Testis (tissue), 3 donors: ENCODE measurements around the gene MRPS12. TPM values are rescaled to one million over a fixed set of nuclear protein-coding genes. Genes with fewer than 3 reads are reported as not detected.

Experiments used
- DNase-seq: peaks from one replicate; pipeline ENCODE4 v3.0.0-alpha.2; 2019
- H3K27ac ChIP-seq, 2 donors: fragments of 200-600 bp; sonication (generic); one replicate each; pipeline ENCODE4 v1.5.1; 2019
- H3K27me3 ChIP-seq: fragments of 200-600 bp; sonication (generic); one replicate; pipeline ENCODE4 v1.5.1; 2019
- H3K36me3 ChIP-seq: fragments of 200-600 bp; sonication (generic); one replicate; pipeline ENCODE4 v1.5.1; 2017; ENCODE audit warnings: low read depth; ENCODE audit errors: missing control alignments
- H3K4me1 ChIP-seq: fragments of 200-600 bp; sonication (generic); one replicate; pipeline ENCODE4 v1.5.1; 2019
- H3K4me3 ChIP-seq, 2 donors: fragments of 200-600 bp; sonication (generic); one replicate each; pipeline ENCODE4 v1.5.1; 2017 to 2019
- H3K9me3 ChIP-seq: fragments of 200-600 bp; sonication (generic); one replicate; pipeline ENCODE4 v1.5.1; 2017
- POLR2A ChIP-seq: fragments of 450-650 bp; IDR thresholded peaks from one replicate; pipeline ENCODE4 v1.6.1; 2017; ENCODE audit warnings: antibody characterized with exemption, mild to moderate bottlenecking, moderate library complexity
- WGBS, 2 donors: methylation state at CpG; one replicate each; pipeline ENCODE4 v1.1.5; 2018; 5-methylcytosine and 5-hydroxymethylcytosine counted together
- intact Hi-C: fragments of 100-400 bp; cut with DNase I; formaldehyde crosslinking; loops from one replicate; pipeline ENCODE4 v1.15.1; 2023; ENCODE audit warnings: low total_unique reads
- polyA plus RNA-seq: library from polyadenylated mRNA; stranded (reverse); fragments of 350-450 nt; fragmentation: Illumina TruSeq; extraction: RNeasy Lipid Tissue Mini Kit (QIAGEN cat#74804); gene quantifications from one replicate; pipeline ENCODE4 v1.2.3, GENCODE V29; 2014; ENCODE audit warnings: low read depth, low replicate concordance; ENCODE audit not compliant: insufficient read depth
- total RNA-seq, 2 donors: library from RNA; depleted of rRNA; stranded (reverse); fragments of >200 nt; gene quantifications; one replicate each; pipeline ENCODE4 v1.2.3, GENCODE V29; 2016
- TF ChIP-seq, protein P1 (sequence below), 3 experiments: fragments of 450-650 bp in 2 of 3; fragments of 200-600 bp in 1 of 3; sonication (generic) in 1 of 3; IDR thresholded peaks; one replicate each; pipeline ENCODE4 v1.5.1; 2016 to 2019; ENCODE audit warnings: antibody characterized with exemption in 3 of 3, mild to moderate bottlenecking in 2 of 3, moderate library complexity in 1 of 3

MRPS12 gene
- total and polyA plus RNA-seq, 3 donors from 2014 or later = 31.1 to 49.6 (median 48.3) TPM

DNA sequence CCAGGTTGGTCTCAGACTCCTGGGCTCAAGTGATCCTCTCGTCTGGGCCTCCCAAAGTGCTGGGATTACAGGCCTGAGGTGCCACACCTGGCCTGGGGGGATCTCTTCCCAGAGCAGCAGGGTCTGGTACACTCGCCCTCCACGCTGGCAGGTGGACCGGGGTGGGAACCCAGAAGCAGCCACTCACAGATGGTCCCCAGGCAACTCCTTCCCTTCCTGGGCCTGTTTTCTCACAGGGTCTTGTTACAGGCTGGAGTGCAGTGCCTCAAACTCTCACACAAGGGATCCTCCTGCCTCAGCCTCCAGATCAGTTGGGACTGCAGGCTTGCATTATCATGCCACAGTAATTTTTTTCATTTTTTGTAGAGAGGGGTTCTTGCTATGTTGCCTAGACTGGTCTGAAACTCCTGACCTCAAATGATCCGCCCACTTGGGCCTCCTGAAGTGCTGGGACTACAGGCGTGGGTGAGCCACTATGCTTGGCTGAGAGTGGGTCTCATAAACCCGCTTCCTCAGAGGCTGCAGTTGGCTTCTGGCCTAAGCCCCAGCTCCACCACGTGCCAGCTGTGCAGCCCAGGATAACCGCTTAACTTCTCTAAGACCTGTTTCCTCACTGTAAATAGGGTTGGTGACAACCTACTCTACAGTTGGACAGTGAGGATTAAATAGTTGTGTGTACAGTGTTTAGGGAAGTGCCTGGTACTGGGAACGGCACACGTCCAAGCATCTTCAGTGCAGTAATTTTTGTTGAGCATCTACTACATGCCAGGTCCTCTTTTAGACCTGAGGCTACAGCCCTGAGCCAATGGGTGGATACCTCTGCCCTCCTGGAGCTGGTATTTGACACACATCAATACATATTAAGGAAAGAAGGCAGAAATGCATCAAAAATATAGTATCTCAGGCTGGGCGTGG, 17.9 kb upstream of the MRPS12 start:
- H3K9me3 ChIP-seq = no peaks in the 10 kb centered on the region
- intact Hi-C loops = no loop called here
- no peaks in the 10 kb centered on the region for H3K36me3 ChIP-seq
- no peak for DNase-seq
- TF ChIP-seq, protein P1, sequence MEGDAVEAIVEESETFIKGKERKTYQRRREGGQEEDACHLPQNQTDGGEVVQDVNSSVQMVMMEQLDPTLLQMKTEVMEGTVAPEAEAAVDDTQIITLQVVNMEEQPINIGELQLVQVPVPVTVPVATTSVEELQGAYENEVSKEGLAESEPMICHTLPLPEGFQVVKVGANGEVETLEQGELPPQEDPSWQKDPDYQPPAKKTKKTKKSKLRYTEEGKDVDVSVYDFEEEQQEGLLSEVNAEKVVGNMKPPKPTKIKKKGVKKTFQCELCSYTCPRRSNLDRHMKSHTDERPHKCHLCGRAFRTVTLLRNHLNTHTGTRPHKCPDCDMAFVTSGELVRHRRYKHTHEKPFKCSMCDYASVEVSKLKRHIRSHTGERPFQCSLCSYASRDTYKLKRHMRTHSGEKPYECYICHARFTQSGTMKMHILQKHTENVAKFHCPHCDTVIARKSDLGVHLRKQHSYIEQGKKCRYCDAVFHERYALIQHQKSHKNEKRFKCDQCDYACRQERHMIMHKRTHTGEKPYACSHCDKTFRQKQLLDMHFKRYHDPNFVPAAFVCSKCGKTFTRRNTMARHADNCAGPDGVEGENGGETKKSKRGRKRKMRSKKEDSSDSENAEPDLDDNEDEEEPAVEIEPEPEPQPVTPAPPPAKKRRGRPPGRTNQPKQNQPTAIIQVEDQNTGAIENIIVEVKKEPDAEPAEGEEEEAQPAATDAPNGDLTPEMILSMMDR (IDR thresholded peaks at IDR 0.05) = no peak
- TF ChIP-seq POLR2A = no peak
- H3K27me3 ChIP-seq = no peaks in the 10 kb centered on the region
- H3K4me1 ChIP-seq = no peaks in the 10 kb centered on the region
- H3K27ac ChIP-seq = no peak overlapping the region
- no peak overlapping the region for H3K4me3 ChIP-seq
- 70 to 81% methylated on average over 9 to 12 of the region's 12 CpGs for WGBS, 2 donors

DNA sequence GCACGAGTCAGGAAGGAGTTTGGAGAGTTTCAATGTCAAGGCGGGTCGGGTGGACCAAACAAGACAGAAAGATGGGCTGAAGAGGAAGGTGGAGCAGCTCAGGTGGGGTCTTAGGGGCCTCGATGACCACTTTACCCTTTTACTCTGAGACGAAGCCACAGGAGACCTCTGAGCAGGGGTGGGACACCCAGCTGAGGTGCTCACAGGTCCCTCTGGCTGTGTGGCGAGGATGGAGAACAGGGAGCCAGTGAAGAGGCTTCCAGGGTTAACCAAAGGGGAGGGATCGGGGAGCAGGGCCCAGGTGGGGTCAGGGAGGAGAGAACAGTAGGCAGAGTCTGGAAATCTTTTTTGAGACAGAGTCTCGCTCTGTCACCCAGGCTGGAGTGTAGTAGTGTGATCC, 16.8 kb upstream of the MRPS12 start:
- Histone ChIP-seq H3K4me3 (no peak overlapping the region), H3K27ac (no peak overlapping the region), H3K27me3 (no peaks in the 10 kb centered on the region), H3K36me3 (no peaks in the 10 kb centered on the region), H3K4me1 (no peaks in the 10 kb centered on the region), H3K9me3 (no peaks in the 10 kb centered on the region)
- no peak for TF ChIP-seq POLR2A
- TF ChIP-seq, protein P1 (IDR thresholded peaks at IDR 0.05) = no peak
- intact Hi-C loops = no loop called here
- WGBS, 2 donors = 91 to 97% methylated on average over 8 of the region's 8 CpGs
- no peak for DNase-seq

DNA sequence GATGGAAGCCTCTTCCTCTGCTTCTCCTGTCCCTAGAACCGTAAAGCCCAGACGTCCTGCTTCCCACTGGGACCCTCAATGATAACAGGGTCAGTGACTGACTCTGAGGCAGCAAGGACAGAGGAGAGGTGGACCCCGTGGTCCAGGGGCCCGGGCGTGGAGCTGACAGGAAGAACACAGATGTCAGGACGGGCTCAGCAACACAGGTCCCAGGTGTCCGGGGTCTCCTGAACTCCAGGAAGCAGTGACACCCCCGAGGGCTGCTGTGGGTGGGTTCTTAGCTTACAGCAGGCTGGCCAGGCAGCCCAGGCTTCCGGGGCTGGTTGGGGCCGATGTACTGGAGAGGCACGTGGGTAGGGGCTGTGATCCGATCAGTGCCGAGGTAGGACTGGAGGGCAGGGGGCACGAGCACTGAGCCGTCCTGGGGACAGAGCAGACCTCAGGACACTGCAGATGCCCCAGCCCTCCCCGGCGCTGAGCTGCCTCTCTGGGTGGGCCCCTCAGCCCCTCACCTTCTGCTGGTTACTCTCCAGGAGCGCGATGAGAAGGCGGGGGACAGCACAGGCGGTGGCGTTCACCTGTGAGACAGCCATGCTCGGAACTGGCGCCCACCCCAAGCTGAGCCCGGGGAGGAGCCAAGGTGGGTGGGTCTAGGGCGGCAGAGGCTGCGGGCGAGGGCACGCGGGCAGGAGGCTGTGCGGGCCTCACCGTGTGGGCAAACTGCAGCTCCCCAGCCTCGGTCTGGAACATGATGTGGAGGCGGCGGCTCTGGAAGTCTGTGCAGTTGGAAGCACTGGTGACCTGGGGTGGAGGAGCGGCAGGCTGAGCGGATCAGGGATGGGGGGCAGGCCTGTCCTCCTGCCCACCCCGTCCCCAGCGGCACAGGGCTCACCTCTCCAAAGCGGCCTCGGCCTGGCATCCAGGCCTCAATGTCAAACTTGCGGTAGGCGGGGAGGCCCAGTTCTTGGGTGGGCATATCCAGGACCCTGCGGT, 15.1 kb upstream of the MRPS12 start:
- intact Hi-C loops = no loop called here
- no peak overlapping the region for H3K27ac ChIP-seq
- H3K4me1 ChIP-seq = no peaks in the 10 kb centered on the region
- no peaks in the 10 kb centered on the region for H3K9me3 ChIP-seq
- H3K27me3 ChIP-seq = no peaks in the 10 kb centered on the region
- TF ChIP-seq, protein P1 (IDR thresholded peaks at IDR 0.05) = no peak
- TF ChIP-seq POLR2A = no peak
- no peaks in the 10 kb centered on the region for H3K36me3 ChIP-seq
- no peak overlapping the region for H3K4me3 ChIP-seq
- DNase-seq = no peak
- WGBS, 2 donors = 85 to 91% methylated on average over 39 to 44 of the region's 44 CpGs

DNA sequence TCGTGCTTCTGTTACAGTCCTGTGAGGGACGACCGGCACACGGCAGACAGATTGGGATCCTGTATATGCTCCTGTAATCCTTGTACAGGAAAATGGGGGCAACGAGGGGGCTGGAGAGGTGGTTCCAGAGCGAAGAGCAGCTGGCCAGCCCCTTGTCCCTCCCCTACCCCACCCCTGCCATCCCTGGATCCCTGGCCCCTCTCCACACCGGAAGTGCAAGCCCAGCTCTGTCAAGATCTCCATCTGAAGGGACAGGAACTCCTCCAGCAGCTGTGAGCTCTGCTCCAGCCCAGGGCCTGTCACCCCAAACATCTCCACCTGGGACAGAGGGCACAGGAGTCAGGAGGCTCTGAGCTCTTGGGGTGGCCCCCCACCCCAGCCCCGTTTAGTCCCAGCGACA, 13.2 kb upstream of the MRPS12 start:
- Histone ChIP-seq H3K27ac (no peak overlapping the region), H3K36me3 (no peaks in the 10 kb centered on the region), H3K27me3 (no peaks in the 10 kb centered on the region), H3K4me1 (no peaks in the 10 kb centered on the region), H3K9me3 (no peaks in the 10 kb centered on the region), H3K4me3 (no peak overlapping the region)
- intact Hi-C loops = no loop called here
- DNase-seq = no peak
- WGBS, 2 donors = 76 to 86% methylated on average over 7 to 9 of the region's 9 CpGs
- no peak for TF ChIP-seq POLR2A
- TF ChIP-seq, protein P1 (IDR thresholded peaks at IDR 0.05) = no peak
